ENCODE results near the gene CETN3. TPM values are rescaled to one million over a fixed set of nuclear protein-coding genes. Genes with fewer than 3 reads are reported as not detected.
A peak's percentile ranks its signal among the peaks of the same experiment; 100 is the strongest.
"Not testable (repeated sequence)": the region's sequence is repeated elsewhere in the genome, so short reads cannot be mapped to it uniquely, and the experiment has no call there.

Gene CETN3
- total RNA-seq, 1 donor from 2014 or later, result 27.8 TPM

GRCh38 chr5:90386099-90386710 is 23.4 kb downstream of the CETN3 start:
- no peak for DNase-seq (ENCODE audit: low read depth)
- peak; percentile 59 for TF ChIP-seq CTCF (conservative IDR thresholded peaks at IDR 0.05; ENCODE audit: low read depth, low read length)

GRCh38 chr5:90384389-90384788 is 25.2 kb downstream of the CETN3 start:
- TF ChIP-seq CTCF (conservative IDR thresholded peaks at IDR 0.05; ENCODE audit: low read depth, low read length), result no peak

More at GRCh38 chr5:90386099-90386710, 23.4 kb downstream of the CETN3 start:
- no peak overlapping the region for H3K4me3 ChIP-seq (ENCODE audit: low read depth, low read length)

GRCh38 chr5:90383903-90384302 is 25.7 kb downstream of the CETN3 start:
- no peak for TF ChIP-seq CTCF (conservative IDR thresholded peaks at IDR 0.05; ENCODE audit: low read depth, low read length)
- H3K4me3 ChIP-seq (ENCODE audit: low read depth, low read length), result no peak overlapping the region
- DNase-seq (ENCODE audit: low read depth), result no peak

More at GRCh38 chr5:90384389-90384788, 25.2 kb downstream of the CETN3 start:
- no peak overlapping the region for H3K4me3 ChIP-seq (ENCODE audit: low read depth, low read length)
- DNase-seq (ENCODE audit: low read depth), result no peak

- no peak for TF ChIP-seq CTCF (conservative IDR thresholded peaks at IDR 0.05; ENCODE audit: low read depth, low read length)
- DNase-seq (ENCODE audit: low read depth), result no peak
- H3K4me3 ChIP-seq (ENCODE audit: low read depth, low read length), result no peak overlapping the region
These were observed 28.2 kb downstream of the CETN3 start for GRCh38 chr5:90381213-90381929.

- no peak overlapping the region for H3K4me3 ChIP-seq (ENCODE audit: low read depth, low read length)
- DNase-seq (ENCODE audit: low read depth), result no peak
- no peak for TF ChIP-seq CTCF (conservative IDR thresholded peaks at IDR 0.05; ENCODE audit: low read depth, low read length)
These were observed 29.9 kb downstream of the CETN3 start for GRCh38 chr5:90379652-90380051.

- H3K4me3 ChIP-seq (ENCODE audit: low read depth, low read length), result no peak overlapping the region
- TF ChIP-seq CTCF (conservative IDR thresholded peaks at IDR 0.05; ENCODE audit: low read depth, low read length), result no peak
- DNase-seq (ENCODE audit: low read depth), result no peak
These were observed 30.8 kb downstream of the CETN3 start for GRCh38 chr5:90378752-90379151.

- not testable (repeated sequence) for H3K4me3 ChIP-seq (ENCODE audit: low read depth, low read length); DNase-seq (ENCODE audit: low read depth)
These were observed 38.3 kb downstream of the CETN3 start for GRCh38 chr5:90371269-90371668.
